ENCODE measurements around the gene C6orf89. TPM values are rescaled to one million over a fixed set of nuclear protein-coding genes. Genes with fewer than 3 reads are reported as not detected.

C6orf89 gene
- total and polyA plus RNA-seq, 2 of the 13 experiments (the other 11 are each of a cell fraction or from before 2014, with no cell fraction given) = 22.1 to 32.2 TPM

GRCh38 chr6:36956446-36956820 is 70.7 kb downstream of the C6orf89 start:
- Histone ChIP-seq H2AFZ (ENCODE audit: low read length) (no peak overlapping the region), H3K27me3 (ENCODE audit: control insufficient read depth in 1 of 2, insufficient read depth in 2 of 2, low read length in 2 of 2) (peaks cover 12 to 55% of the 10 kb centered on the region in 2 experiments; a peak in 3 of 5 replicates), H3K9ac (ENCODE audit: insufficient read depth, low read depth, low read length) (no peak overlapping the region), H3K27ac (ENCODE audit: extremely low read length, insufficient read depth, low read length) (no peak overlapping the region), H3K79me2 (ENCODE audit: insufficient read depth, low read length) (no peaks in the 10 kb centered on the region), H3K36me3 (replicated peaks in 1 of 2; ENCODE audit: control insufficient read depth in 1 of 2, insufficient read depth in 2 of 2, low read length in 2 of 2) (no peaks in the 10 kb centered on the region), H3K4me2 (ENCODE audit: low read depth, low read length) (no peak overlapping the region), H4K20me1 (ENCODE audit: insufficient read depth, low read length) (no peaks in the 10 kb centered on the region), H3K4me1 (ENCODE audit: insufficient read depth, low read length) (peaks cover 8% of the 10 kb centered on the region; the same call in 1 of the 2 replicates), H3K4me3 (replicated peaks in 1 of 3; ENCODE audit: insufficient read depth in 1 of 3, low read depth in 2 of 3, low read length in 3 of 3) (no peak overlapping the region), H3K9me3 (ENCODE audit: low read length) (no peaks in the 10 kb centered on the region)
- ChIA-PET CTCF (ENCODE audit: low intra/inter-chr PET ratio, low total read pairs) (no interaction called here), POLR2A (interaction anchor here (1.7 kb wide), 1 partner anchor 30 kb away, joined by 5 read pairs; the partner anchor contains the start of gene MTCH1)
- no peak for ATAC-seq
- no peak for DNase-seq (ENCODE audit: low spot score)
- BruUV-seq (replicated peaks) = no TSS peak
- no peak for FAIRE-seq
- intact Hi-C loops (cut with micrococcal nuclease; ENCODE audit: unreplicated experiment) = no loop called here
- TF ChIP-seq ZNF263 (CRISPR knock-in tag; IDR thresholded peaks at IDR 0.05) (no peak), ZNF629 (CRISPR knock-in tag; conservative IDR thresholded peaks at IDR 0.05) (peak; percentile 82)
- in situ Hi-C loops (cut with HindIII; ENCODE audit: extremely low pct_ligation_motif_present, low pct_unique_long_range_greater_than_20kb) = no loop called here

GRCh38 chr6:36957773-36958271 is 72.1 kb downstream of the C6orf89 start:
- intact Hi-C loops (cut with micrococcal nuclease; ENCODE audit: unreplicated experiment) (no loop called here), in situ Hi-C loops (cut with HindIII; ENCODE audit: extremely low pct_ligation_motif_present, low pct_unique_long_range_greater_than_20kb) (no loop called here)
- no peaks in the 10 kb centered on the region for H3K79me2 ChIP-seq (ENCODE audit: insufficient read depth, low read length)
- no peaks in the 10 kb centered on the region for H3K9me3 ChIP-seq (ENCODE audit: low read length)
- H3K27me3 ChIP-seq (ENCODE audit: control insufficient read depth in 1 of 2, insufficient read depth in 2 of 2, low read length in 2 of 2) = peaks cover 15 to 54% of the 10 kb centered on the region in 2 experiments; a peak in 3 of 5 replicates
- H3K4me1 ChIP-seq (ENCODE audit: insufficient read depth, low read length) = peaks cover 8% of the 10 kb centered on the region; the same call in 1 of the 2 replicates
- DNase-seq (ENCODE audit: low spot score) (no peak), ATAC-seq (no peak), FAIRE-seq (no peak)
- H3K4me2 ChIP-seq (ENCODE audit: low read depth, low read length) = no peak overlapping the region
- H4K20me1 ChIP-seq (ENCODE audit: insufficient read depth, low read length) = no peaks in the 10 kb centered on the region
- H3K27ac ChIP-seq (ENCODE audit: extremely low read length, insufficient read depth, low read length) = no peak overlapping the region
- no peak overlapping the region for H3K9ac ChIP-seq (ENCODE audit: insufficient read depth, low read depth, low read length)
- BruUV-seq (replicated peaks) = no TSS peak
- CTCF ChIA-PET (ENCODE audit: low intra/inter-chr PET ratio, low total read pairs) = no interaction called here
- no peaks in the 10 kb centered on the region for H3K36me3 ChIP-seq (replicated peaks in 1 of 2; ENCODE audit: control insufficient read depth in 1 of 2, insufficient read depth in 2 of 2, low read length in 2 of 2)
- H2AFZ ChIP-seq (ENCODE audit: low read length) = no peak overlapping the region
- WGBS (ENCODE audit: low lambda C conversion rate) = 49% methylated on average over 5 of the region's 9 CpGs
- H3K4me3 ChIP-seq (replicated peaks in 1 of 3; ENCODE audit: insufficient read depth in 1 of 3, low read depth in 2 of 3, low read length in 3 of 3) = no peak overlapping the region
- POLR2A ChIA-PET = no interaction called here
- no peak for TF ChIP-seq NONO (IDR thresholded peaks at IDR 0.05)
- TF ChIP-seq NONO (CRISPR knock-in tag; conservative IDR thresholded peaks at IDR 0.05) = no peak
- TF ChIP-seq ZNF350 (CRISPR knock-in tag; IDR thresholded peaks at IDR 0.05; ENCODE audit: borderline replicate concordance, low read depth) = no peak
- TF ChIP-seq, protein P1, sequence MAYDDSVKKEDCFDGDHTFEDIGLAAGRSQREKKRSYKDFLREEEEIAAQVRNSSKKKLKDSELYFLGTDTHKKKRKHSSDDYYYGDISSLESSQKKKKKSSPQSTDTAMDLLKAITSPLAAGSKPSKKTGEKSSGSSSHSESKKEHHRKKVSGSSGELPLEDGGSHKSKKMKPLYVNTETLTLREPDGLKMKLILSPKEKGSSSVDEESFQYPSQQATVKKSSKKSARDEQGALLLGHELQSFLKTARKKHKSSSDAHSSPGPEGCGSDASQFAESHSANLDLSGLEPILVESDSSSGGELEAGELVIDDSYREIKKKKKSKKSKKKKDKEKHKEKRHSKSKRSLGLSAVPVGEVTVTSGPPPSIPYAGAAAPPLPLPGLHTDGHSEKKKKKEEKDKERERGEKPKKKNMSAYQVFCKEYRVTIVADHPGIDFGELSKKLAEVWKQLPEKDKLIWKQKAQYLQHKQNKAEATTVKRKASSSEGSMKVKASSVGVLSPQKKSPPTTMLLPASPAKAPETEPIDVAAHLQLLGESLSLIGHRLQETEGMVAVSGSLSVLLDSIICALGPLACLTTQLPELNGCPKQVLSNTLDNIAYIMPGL (CRISPR knock-in tag; IDR thresholded peaks at IDR 0.05; ENCODE audit: borderline replicate concordance in 1 of 2, low read depth in 1 of 2) = no peak
- no peak for TF ChIP-seq ZNF766 (CRISPR knock-in tag; IDR thresholded peaks at IDR 0.05; ENCODE audit: borderline replicate concordance)
- TF ChIP-seq, protein P2, sequence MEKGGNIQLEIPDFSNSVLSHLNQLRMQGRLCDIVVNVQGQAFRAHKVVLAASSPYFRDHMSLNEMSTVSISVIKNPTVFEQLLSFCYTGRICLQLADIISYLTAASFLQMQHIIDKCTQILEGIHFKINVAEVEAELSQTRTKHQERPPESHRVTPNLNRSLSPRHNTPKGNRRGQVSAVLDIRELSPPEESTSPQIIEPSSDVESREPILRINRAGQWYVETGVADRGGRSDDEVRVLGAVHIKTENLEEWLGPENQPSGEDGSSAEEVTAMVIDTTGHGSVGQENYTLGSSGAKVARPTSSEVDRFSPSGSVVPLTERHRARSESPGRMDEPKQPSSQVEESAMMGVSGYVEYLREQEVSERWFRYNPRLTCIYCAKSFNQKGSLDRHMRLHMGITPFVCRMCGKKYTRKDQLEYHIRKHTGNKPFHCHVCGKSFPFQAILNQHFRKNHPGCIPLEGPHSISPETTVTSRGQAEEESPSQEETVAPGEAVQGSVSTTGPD (CRISPR knock-in tag; IDR thresholded peaks at IDR 0.05) = no peak
- TF ChIP-seq, protein P3, sequence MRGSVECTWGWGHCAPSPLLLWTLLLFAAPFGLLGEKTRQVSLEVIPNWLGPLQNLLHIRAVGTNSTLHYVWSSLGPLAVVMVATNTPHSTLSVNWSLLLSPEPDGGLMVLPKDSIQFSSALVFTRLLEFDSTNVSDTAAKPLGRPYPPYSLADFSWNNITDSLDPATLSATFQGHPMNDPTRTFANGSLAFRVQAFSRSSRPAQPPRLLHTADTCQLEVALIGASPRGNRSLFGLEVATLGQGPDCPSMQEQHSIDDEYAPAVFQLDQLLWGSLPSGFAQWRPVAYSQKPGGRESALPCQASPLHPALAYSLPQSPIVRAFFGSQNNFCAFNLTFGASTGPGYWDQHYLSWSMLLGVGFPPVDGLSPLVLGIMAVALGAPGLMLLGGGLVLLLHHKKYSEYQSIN (CRISPR knock-in tag; IDR thresholded peaks at IDR 0.05; ENCODE audit: borderline replicate concordance) = no peak
- TF ChIP-seq HNF1B (CRISPR knock-in tag; IDR thresholded peaks at IDR 0.05) = no peak

All from HepG2 (cell line).